K562 (cell line): ENCODE measurements around the gene CHMP4B.

ENCODE experiments used
- BMI1 ChIP-seq: fragments of 150-350 bp; IDR thresholded peaks from 2 replicates; pipeline ENCODE4 v1.6.1; 2014; ENCODE audit warnings: low read length
- CEBPB ChIP-seq: fragments of 450-650 bp; IDR thresholded peaks from 2 replicates; pipeline ENCODE4 v1.6.1; 2016; ENCODE audit warnings: missing genetic modification characterization, missing compliant biosample characterization
- ERF ChIP-seq: fragments of 450-650 bp; formaldehyde crosslinking; IDR thresholded peaks from 2 replicates; pipeline ENCODE4 v1.4.0; 2020; ENCODE audit warnings: mild to moderate bottlenecking, mixed read lengths
- KLF1 ChIP-seq: fragments of 450-650 bp; IDR thresholded peaks from 2 replicates; pipeline ENCODE4 v1.6.1; 2016; ENCODE audit warnings: missing genetic modification characterization, missing compliant biosample characterization
- RBM39 ChIP-seq: fragments of 200-400 bp; formaldehyde crosslinking; optimal IDR thresholded peaks from 2 replicates; pipeline ENCODE3; 2018; ENCODE audit warnings: low read depth, low read length
- TAF1 ChIP-seq: IDR thresholded peaks from 2 replicates; pipeline ENCODE4 v1.6.1; 2011; ENCODE audit warnings: mild to moderate bottlenecking, low read length, moderate library complexity; ENCODE audit not compliant: insufficient read depth, control insufficient read depth, severe bottlenecking; ENCODE audit errors: extremely low read depth
- ZNF76 ChIP-seq: fragments of 250-450 bp; sonication (Bioruptor Pico); IDR thresholded peaks from 2 replicates; pipeline ENCODE4 v1.4.0; 2020; ENCODE audit warnings: mild to moderate bottlenecking, moderate library complexity, borderline replicate concordance
- TF ChIP-seq, protein P1 (sequence below), 2 experiments: fragments of 200-800 bp in 1 of 2; sonication (Bioruptor generic) in 1 of 2; sonication (generic) in 1 of 2; formaldehyde crosslinking in 1 of 2; IDR thresholded peaks in 1 of 2; conservative IDR thresholded peaks in 1 of 2; 2 replicates each; pipeline versions ENCODE4 v1.5.0 to v1.6.1; 2016 to 2020; ENCODE audit warnings: missing compliant biosample characterization in 1 of 2, missing genetic modification characterization in 1 of 2, missing genetic modification reagents in 1 of 2
- TF ChIP-seq, protein P2 (sequence below), 3 experiments: IDR thresholded peaks in 2 of 3; conservative IDR thresholded peaks in 1 of 3; 2 replicates each; pipeline ENCODE4 v1.5.1; 2011 to 2012; ENCODE audit warnings: low read length in 3 of 3, mild to moderate bottlenecking in 3 of 3, control low read depth in 2 of 3, improper control_type of control experiment in 1 of 3, inconsistent platforms in 1 of 3, low read depth in 1 of 3, mixed read lengths in 1 of 3, moderate library complexity in 1 of 3; ENCODE audit not compliant: insufficient read depth in 2 of 3
- TF ChIP-seq, protein P3 (sequence below): sonication (generic); formaldehyde crosslinking; IDR thresholded peaks from 2 replicates; pipeline ENCODE4 v1.8.1; 2023; ENCODE audit warnings: mild to moderate bottlenecking, missing genetic modification reagents
- TF ChIP-seq, protein P4 (sequence below): sonication (generic); formaldehyde crosslinking; IDR thresholded peaks from 2 replicates; pipeline ENCODE4 v1.8.0; 2022; ENCODE audit warnings: missing genetic modification reagents, mild to moderate bottlenecking, borderline replicate concordance
- TF ChIP-seq, protein P5 (sequence below), 3 experiments: fragments of 200-800 bp in 1 of 3; fragments of 250-450 bp in 1 of 3; fragments of 450-650 bp in 1 of 3; sonication (Bioruptor Pico) in 1 of 3; sonication (Bioruptor generic) in 1 of 3; formaldehyde crosslinking in 1 of 3; IDR thresholded peaks; 2 replicates each; pipeline versions ENCODE4 v1.6.1 to v1.8.0; 2016 to 2022; ENCODE audit warnings: mild to moderate bottlenecking in 2 of 3, missing genetic modification characterization in 2 of 3, missing compliant biosample characterization in 1 of 3, moderate library complexity in 1 of 3
- TF ChIP-seq, protein P6 (sequence below): fragments of 250-450 bp; sonication (Bioruptor Pico); IDR thresholded peaks from 2 replicates; pipeline ENCODE4 v1.4.0; 2020; ENCODE audit warnings: mild to moderate bottlenecking, moderate library complexity

DNA sequence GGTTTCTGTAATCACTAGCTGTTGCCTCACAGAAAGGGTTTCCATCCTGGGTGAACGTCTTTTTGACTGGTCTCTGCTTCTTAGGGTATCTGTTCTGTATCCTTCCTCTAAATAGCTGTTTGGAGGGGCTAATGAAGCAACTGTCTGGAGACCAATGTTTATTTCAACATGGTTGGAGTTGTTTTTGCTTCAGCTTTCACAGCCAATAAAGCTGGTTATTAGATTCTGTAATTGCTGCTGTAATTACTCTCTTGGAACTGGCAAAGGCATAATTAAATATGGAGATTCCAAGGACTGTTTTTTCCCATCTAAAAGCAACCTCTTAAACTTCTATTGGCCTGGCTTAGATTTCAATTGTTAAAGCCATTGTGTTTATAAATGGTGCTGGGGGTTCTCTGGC lies 31.9 kb downstream of the CHMP4B start:
- TF ChIP-seq, protein P1, sequence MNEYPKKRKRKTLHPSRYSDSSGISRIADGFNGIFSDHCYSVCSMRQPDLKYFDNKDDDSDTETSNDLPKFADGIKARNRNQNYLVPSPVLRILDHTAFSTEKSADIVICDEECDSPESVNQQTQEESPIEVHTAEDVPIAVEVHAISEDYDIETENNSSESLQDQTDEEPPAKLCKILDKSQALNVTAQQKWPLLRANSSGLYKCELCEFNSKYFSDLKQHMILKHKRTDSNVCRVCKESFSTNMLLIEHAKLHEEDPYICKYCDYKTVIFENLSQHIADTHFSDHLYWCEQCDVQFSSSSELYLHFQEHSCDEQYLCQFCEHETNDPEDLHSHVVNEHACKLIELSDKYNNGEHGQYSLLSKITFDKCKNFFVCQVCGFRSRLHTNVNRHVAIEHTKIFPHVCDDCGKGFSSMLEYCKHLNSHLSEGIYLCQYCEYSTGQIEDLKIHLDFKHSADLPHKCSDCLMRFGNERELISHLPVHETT (CRISPR knock-in tag; conservative IDR thresholded peaks at IDR 0.05 in 1 of 2, IDR thresholded peaks at IDR 0.05 in 1 of 2) = no peak
- TF ChIP-seq, protein P2, sequence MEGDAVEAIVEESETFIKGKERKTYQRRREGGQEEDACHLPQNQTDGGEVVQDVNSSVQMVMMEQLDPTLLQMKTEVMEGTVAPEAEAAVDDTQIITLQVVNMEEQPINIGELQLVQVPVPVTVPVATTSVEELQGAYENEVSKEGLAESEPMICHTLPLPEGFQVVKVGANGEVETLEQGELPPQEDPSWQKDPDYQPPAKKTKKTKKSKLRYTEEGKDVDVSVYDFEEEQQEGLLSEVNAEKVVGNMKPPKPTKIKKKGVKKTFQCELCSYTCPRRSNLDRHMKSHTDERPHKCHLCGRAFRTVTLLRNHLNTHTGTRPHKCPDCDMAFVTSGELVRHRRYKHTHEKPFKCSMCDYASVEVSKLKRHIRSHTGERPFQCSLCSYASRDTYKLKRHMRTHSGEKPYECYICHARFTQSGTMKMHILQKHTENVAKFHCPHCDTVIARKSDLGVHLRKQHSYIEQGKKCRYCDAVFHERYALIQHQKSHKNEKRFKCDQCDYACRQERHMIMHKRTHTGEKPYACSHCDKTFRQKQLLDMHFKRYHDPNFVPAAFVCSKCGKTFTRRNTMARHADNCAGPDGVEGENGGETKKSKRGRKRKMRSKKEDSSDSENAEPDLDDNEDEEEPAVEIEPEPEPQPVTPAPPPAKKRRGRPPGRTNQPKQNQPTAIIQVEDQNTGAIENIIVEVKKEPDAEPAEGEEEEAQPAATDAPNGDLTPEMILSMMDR (IDR thresholded peaks at IDR 0.05 in 2 of 3, conservative IDR thresholded peaks at IDR 0.05 in 1 of 3; ENCODE audit: insufficient read depth in 2 of 3, low read depth in 1 of 3, low read length in 3 of 3) = no peak
- TF ChIP-seq KLF1 (tag) = no peak
- TF ChIP-seq, protein P3, sequence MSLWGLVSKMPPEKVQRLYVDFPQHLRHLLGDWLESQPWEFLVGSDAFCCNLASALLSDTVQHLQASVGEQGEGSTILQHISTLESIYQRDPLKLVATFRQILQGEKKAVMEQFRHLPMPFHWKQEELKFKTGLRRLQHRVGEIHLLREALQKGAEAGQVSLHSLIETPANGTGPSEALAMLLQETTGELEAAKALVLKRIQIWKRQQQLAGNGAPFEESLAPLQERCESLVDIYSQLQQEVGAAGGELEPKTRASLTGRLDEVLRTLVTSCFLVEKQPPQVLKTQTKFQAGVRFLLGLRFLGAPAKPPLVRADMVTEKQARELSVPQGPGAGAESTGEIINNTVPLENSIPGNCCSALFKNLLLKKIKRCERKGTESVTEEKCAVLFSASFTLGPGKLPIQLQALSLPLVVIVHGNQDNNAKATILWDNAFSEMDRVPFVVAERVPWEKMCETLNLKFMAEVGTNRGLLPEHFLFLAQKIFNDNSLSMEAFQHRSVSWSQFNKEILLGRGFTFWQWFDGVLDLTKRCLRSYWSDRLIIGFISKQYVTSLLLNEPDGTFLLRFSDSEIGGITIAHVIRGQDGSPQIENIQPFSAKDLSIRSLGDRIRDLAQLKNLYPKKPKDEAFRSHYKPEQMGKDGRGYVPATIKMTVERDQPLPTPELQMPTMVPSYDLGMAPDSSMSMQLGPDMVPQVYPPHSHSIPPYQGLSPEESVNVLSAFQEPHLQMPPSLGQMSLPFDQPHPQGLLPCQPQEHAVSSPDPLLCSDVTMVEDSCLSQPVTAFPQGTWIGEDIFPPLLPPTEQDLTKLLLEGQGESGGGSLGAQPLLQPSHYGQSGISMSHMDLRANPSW (CRISPR knock-in tag) = no peak
- TF ChIP-seq, protein P4, sequence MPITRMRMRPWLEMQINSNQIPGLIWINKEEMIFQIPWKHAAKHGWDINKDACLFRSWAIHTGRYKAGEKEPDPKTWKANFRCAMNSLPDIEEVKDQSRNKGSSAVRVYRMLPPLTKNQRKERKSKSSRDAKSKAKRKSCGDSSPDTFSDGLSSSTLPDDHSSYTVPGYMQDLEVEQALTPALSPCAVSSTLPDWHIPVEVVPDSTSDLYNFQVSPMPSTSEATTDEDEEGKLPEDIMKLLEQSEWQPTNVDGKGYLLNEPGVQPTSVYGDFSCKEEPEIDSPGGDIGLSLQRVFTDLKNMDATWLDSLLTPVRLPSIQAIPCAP (CRISPR knock-in tag) = no peak
- no peak for TF ChIP-seq CEBPB (tag)
- TF ChIP-seq ZNF76 (CRISPR knock-in tag) = no peak
- TF ChIP-seq ERF (CRISPR knock-in tag) = no peak
- TF ChIP-seq, protein P5, sequence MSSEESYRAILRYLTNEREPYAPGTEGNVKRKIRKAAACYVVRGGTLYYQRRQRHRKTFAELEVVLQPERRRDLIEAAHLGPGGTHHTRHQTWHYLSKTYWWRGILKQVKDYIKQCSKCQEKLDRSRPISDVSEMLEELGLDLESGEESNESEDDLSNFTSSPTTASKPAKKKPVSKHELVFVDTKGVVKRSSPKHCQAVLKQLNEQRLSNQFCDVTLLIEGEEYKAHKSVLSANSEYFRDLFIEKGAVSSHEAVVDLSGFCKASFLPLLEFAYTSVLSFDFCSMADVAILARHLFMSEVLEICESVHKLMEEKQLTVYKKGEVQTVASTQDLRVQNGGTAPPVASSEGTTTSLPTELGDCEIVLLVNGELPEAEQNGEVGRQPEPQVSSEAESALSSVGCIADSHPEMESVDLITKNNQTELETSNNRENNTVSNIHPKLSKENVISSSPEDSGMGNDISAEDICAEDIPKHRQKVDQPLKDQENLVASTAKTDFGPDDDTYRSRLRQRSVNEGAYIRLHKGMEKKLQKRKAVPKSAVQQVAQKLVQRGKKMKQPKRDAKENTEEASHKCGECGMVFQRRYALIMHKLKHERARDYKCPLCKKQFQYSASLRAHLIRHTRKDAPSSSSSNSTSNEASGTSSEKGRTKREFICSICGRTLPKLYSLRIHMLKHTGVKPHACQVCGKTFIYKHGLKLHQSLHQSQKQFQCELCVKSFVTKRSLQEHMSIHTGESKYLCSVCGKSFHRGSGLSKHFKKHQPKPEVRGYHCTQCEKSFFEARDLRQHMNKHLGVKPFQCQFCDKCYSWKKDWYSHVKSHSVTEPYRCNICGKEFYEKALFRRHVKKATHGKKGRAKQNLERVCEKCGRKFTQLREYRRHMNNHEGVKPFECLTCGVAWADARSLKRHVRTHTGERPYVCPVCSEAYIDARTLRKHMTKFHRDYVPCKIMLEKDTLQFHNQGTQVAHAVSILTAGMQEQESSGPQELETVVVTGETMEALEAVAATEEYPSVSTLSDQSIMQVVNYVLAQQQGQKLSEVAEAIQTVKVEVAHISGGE (CRISPR knock-in tag; IDR thresholded peaks at IDR 0.05) = no peak
- TF ChIP-seq RBM39 = no peak
- no peak for TF ChIP-seq BMI1
- no peak for TF ChIP-seq TAF1
- TF ChIP-seq, protein P6, sequence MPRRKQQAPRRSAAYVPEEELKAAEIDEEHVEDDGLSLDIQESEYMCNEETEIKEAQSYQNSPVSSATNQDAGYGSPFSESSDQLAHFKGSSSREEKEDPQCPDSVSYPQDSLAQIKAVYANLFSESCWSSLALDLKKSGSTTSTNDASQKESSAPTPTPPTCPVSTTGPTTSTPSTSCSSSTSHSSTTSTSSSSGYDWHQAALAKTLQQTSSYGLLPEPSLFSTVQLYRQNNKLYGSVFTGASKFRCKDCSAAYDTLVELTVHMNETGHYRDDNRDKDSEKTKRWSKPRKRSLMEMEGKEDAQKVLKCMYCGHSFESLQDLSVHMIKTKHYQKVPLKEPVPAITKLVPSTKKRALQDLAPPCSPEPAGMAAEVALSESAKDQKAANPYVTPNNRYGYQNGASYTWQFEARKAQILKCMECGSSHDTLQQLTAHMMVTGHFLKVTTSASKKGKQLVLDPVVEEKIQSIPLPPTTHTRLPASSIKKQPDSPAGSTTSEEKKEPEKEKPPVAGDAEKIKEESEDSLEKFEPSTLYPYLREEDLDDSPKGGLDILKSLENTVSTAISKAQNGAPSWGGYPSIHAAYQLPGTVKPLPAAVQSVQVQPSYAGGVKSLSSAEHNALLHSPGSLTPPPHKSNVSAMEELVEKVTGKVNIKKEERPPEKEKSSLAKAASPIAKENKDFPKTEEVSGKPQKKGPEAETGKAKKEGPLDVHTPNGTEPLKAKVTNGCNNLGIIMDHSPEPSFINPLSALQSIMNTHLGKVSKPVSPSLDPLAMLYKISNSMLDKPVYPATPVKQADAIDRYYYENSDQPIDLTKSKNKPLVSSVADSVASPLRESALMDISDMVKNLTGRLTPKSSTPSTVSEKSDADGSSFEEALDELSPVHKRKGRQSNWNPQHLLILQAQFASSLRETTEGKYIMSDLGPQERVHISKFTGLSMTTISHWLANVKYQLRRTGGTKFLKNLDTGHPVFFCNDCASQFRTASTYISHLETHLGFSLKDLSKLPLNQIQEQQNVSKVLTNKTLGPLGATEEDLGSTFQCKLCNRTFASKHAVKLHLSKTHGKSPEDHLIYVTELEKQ (CRISPR knock-in tag) = no peak
